WI38 (cell line): ENCODE data around the gene DNAL4.

Experiments
- H3K4me3 ChIP-seq: 2 replicates; pipeline ENCODE4 v1.5.1; 2011; ENCODE audit warnings: low read depth, mild to moderate bottlenecking, control low read depth, low read length
- TF ChIP-seq, protein P1 (sequence below): IDR thresholded peaks from 2 replicates; pipeline ENCODE4 v1.5.1; 2012; ENCODE audit warnings: low read depth, mild to moderate bottlenecking, control low read depth, low read length

The DNAL4 gene, protein sequence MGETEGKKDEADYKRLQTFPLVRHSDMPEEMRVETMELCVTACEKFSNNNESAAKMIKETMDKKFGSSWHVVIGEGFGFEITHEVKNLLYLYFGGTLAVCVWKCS

DNA sequence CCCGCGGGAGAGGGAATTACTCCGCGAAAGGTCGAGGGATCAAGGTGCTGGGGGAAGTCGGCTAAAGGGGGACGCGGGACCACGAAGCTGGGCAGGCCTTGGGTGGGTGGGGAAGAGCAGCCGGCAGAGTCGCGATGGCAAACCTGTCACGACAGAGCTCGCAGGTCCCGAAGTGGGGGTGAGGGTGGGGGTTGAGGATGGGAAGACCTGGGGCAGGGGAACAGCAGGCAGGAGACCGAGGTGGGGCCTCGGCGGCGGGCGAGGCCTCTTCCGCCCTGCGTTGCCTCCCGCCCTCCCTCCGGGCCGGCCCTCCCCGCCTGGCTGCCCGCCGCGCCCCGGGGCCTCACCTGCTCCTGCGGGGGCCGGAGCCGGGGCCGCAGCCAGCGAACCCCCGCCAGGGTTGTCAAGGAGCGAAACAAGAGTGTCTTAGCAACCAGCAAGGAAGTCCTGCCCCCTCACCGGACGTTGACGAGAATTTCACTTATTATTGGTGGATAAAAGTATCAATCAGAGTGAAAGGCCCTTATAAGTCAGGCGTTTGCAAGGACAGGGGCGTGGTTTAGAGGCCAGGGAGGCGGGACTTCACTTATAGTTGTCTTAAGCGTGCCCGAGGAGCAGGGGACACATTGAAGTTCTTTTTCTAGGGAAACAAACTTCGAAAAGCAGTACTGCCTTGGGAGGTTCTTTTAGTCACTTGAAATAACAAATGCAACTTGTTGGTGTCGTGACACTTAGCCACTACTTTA lies at the start of gene DNAL4:
TSS of gene DNAL4 (minus strand) at position 423 of the 746 bp plus-strand sequence. CDS start 11,412 bp downstream, outside the sequence.
- TF ChIP-seq, protein P1, sequence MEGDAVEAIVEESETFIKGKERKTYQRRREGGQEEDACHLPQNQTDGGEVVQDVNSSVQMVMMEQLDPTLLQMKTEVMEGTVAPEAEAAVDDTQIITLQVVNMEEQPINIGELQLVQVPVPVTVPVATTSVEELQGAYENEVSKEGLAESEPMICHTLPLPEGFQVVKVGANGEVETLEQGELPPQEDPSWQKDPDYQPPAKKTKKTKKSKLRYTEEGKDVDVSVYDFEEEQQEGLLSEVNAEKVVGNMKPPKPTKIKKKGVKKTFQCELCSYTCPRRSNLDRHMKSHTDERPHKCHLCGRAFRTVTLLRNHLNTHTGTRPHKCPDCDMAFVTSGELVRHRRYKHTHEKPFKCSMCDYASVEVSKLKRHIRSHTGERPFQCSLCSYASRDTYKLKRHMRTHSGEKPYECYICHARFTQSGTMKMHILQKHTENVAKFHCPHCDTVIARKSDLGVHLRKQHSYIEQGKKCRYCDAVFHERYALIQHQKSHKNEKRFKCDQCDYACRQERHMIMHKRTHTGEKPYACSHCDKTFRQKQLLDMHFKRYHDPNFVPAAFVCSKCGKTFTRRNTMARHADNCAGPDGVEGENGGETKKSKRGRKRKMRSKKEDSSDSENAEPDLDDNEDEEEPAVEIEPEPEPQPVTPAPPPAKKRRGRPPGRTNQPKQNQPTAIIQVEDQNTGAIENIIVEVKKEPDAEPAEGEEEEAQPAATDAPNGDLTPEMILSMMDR, result no peak
- peak within 1 kb of the TSS; percentile 84 for H3K4me3 ChIP-seq

DNA sequence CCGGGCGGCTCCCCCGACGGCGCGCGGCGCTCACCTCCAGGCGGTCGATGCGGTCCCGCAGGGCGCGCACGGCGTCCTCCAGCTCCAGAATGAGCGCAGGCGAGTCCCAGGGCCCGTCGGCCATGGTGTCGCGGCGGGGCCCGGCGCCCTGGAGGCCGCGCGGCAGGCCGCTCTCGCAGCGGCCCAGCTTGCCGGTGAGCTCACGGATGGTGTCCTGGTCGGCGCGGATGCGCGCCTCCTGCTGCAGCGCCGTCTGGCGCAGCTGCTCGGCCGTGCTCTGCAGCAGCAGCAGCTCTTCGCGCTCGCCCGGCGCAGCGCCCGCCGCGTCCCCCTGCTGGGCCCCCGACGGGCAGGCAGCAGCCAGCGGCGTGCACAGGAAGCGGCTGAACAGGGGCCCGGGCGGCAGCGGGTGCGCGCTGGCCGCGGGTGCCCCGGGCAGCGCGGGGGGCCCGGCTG lies 49.3 kb upstream of the DNAL4 start:
- no peak overlapping the region for H3K4me3 ChIP-seq

DNA sequence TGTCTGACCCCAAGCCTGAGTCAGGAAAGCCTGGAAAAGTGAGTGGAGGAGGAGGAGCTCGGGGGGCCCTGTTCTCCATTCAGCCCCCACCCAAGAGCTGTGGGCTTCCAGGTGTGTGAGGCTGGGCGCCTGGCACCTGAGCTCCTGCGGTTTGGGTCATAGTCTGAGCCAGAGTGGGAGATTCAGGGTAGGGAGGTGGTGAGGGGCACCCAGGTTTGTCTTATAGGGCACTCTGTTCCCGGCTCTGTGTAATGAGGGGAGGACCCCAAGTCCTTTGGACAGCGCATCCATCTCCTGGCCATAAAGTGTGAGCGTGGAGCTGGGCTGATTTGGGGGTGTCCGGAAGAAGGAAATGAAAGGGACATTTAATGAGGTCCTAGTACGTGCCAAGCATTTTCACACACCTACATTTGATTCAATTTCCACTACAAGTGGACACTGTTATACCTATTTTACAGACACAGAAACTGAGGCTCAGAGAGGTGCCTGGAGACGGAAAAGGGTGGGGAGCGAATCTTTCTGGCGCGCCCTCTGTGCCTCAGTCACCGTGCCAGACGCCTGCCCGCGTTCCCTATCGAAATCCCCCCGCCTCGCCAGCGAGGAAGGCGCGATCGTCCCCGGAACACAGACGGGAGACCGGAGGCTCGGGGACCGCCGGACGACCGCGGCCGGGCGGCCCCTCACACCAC lies 48.7 kb upstream of the DNAL4 start:
- TF ChIP-seq, protein P1, result no peak
- H3K4me3 ChIP-seq, result no peak overlapping the region

More for the DNA sequence above, 49.3 kb upstream of the DNAL4 start:
- TF ChIP-seq, protein P1, result peak; percentile 8; the same call in 1 of the 2 replicates

DNA sequence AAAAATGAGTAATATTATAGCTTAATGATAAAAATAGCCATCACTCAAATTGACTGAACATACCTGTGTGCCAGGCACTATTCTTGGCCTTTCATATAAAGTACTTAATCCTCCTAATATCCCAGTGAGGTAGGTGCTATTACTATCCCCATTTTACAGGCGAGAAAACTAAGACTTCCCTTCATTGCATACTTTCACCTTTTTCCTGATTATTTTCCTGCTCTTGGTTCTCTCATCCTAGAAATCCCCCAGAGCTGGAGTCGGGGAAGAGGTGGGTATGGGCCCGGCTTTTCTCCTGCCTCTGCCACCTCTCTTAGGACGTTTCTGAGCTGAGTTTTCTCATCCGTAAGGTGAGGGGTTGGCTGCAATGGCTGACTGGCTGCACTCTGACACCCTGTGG lies 47.7 kb upstream of the DNAL4 start:
- TF ChIP-seq, protein P1, result no peak
- no peak overlapping the region for H3K4me3 ChIP-seq

DNA sequence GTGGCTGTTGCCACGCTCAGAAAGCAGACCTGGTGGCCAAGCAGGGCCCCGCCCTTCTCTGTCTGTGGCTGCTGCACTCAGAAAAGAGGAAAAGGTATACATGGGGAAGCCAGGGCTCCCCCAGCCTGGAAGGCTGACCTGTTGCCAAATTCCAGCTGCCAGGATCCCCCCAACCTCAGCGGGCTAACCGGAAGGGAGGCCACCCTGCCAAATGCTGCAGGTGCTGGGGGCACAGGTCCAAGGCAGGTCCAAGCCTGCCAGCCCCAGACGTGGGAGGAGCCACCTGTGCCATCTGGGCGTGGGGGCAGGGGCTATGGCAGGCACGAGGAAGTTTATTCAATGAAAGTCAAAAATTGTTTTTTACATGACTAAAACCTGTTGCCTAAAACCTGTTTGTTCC lies 47.3 kb upstream of the DNAL4 start:
- TF ChIP-seq, protein P1, result no peak
- H3K4me3 ChIP-seq, result no peak overlapping the region

DNA sequence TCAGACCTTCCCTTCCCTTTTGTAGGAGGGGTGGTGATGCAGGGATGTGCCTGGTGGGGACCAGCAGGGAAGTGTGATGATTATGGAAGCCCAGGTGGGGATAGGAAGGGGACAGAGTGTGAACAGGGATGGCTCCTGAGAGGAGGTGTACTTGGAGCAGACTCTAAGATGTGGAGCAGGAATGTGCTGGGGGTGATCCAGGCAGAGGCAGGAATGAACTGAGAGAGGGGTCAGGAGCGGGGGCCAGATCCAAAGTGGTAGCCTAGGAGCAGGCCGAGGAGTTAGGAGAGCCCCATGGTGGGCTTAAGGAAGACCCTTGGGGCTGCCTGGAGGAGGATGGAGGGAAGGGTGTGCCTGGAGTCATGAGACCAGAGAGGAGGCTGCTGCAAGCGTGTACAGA lies 46.2 kb upstream of the DNAL4 start:
- H3K4me3 ChIP-seq, result no peak overlapping the region
- TF ChIP-seq, protein P1, result no peak

DNA sequence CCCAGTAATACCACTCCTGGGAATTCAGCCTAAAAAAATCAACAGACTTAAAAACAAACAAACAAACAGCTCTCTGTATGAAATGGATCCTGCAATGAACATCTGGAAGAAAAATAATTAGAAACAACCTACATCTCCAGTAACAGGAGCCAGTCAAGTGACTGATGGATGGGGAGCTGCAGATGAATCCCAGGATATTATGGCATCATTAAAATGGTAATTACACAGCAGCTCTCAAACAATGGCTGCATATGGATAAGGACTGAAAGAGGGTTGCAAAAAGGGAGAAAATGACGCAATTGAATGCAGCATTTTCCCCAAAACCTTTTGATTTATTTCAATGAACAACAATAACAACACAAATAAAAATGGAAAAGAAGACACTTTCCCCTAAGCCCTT lies 45.7 kb upstream of the DNAL4 start:
- H3K4me3 ChIP-seq, result no peak overlapping the region
- TF ChIP-seq, protein P1, result no peak
